GM18507 (cell line): ENCODE measurements around the gene C1QTNF6.
A peak's percentile ranks its signal among the peaks of the same experiment; 100 is the strongest.
"Not testable (repeated sequence)": the region's sequence is repeated elsewhere in the genome, so short reads cannot be mapped to it uniquely, and the experiment has no call there.

Experiments used
- DNase-seq: peaks from one replicate; pipeline ENCODE4 v3.0.0; 2011; ENCODE audit warnings: low read depth; ENCODE audit not compliant: insufficient read length; ENCODE audit errors: extremely low spot score
- FAIRE-seq: peaks from 2 replicates; lab custom pipeline; 2011; peaks lifted over from hg19 to GRCh38; lab: Jason Lieb, UNC

C1QTNF6 gene

DNA sequence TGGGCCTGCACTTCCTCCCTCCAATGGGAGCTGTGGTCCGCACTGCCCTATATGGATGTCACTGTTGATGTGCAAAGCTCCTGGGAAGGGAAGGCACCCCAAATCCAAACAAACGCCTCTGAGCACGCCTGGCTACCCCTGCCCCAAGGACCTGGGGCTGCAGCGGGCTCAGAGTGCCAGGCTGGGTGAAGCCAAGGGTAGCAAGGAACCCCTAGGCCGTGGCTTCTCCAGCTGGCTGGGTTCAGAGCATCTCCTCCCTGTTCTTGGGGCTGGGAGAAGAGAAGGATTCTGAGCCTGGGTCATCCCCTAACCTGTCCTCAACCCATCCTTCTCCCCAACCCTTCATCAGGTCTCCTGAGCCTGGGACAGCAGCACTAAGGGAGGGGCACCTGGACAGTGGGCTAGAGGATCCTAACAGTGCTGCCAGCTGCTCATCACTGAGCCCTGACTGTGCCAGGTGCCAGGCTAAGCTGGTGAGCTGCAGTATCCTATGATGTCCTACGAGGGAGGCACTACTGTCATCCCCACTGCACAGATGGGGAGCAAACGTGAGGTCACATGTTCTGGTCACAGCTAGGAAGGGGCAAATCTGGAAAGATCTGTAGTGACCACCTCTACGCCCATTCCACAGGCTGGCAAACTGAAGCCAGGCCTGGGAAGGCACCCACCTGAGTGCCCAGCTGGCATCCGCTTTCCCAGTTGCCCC, 21.2 kb upstream of the C1QTNF6 start:
- DNase-seq (no peak), FAIRE-seq (no peak)

DNA sequence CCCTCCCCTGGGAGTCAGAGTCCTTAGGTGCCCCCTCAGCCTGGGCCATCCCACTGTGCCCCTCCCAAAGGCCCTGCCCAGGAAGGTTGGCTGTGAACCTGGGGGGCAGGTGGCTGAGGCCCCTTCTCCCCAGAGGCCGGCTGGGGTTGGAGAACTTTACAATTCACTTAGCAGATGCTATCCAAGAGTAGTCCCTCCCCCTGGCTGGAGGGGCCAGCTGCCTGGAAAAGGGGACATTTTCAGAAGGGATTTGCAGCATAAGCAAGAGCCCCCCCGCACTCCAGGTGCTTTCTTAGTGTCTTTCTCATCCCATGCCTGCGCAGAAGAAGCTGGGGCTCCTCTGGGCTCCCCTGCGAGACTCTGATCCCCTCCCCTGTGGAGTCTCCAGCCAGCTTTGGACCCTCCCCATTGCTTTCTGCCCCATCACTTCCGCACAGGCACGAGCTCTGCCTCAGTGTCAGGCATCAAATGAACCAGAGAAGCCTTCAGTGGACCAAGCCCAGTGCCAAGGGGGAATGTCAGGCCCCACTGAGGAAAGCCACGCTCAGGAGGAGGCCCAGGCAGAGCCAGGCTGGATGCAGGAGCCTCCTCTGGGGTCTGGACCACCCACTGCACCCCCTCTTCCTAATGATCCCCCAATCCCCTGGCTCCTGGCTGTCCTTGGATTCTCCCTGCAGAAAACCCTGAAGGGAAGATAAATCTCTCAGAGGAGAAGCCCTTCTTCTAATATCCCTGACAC, 20.5 kb upstream of the C1QTNF6 start:
- FAIRE-seq (no peak), DNase-seq (no peak)

DNA sequence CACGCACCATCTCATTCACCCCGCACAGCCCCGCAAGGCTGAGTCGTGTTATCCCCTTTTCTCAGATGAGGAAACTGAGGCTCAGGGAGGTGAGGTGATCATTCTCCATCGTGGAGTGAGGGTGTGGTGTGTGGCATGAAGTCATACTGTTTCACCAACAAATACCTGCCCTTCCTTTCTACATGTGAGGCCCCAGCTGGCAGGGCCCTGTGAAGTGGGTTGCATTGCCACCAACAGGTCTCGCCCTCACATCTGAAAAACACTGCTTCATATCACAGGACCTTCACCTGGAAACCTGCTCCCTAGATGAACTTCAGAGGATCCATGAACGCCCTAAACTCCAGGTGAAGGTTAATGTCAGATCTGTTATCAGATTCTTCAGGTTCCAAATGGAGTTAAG, 19.9 kb upstream of the C1QTNF6 start:
- DNase-seq = no peak
- FAIRE-seq = no peak

DNA sequence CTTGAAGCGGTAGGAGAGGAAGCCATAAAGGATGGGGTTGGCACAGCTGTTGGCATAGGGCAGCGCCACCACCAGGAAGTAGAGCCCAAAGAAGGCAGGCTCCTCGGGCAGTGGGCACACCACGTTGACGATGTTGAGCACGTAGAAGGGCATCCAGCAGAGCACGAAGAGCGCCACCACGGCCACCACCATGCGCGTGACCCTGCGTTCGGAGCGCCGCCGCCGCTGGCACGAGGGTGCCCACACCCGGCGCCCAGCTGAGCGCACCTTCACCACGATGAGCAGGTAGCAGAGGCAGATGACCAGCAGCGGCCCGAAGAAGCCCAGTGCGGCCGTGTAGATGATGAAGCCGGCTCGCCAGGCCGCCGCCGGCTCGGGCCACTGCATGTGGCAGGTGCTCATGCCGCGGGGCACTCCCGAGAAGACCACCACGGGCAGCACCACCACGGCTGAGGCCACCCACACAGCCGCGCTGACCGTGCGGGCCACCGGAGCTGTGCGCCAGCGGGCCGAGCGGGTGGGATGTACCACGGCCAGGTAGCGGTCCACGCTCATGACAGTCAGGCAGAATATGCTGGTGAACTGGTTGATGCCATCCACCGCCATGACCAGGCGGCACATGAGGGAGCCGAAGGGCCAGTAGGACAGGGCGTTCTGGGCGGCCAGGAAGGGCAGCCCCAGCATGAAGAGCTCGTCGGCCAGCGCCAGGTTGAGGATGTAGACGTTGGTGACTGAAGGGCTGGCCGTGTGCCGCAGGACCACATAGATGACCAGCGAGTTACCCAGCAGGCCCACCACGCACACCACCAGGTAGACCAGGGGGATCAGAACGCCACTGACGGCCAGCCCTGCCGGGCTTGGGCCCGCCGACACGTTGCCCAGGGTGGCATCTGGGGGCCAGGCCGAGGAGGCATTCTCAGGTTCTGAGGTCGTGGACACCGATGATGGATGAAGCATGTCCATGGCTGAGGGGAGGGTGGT, 19.1 kb upstream of the C1QTNF6 start:
- FAIRE-seq = no peak

DNA sequence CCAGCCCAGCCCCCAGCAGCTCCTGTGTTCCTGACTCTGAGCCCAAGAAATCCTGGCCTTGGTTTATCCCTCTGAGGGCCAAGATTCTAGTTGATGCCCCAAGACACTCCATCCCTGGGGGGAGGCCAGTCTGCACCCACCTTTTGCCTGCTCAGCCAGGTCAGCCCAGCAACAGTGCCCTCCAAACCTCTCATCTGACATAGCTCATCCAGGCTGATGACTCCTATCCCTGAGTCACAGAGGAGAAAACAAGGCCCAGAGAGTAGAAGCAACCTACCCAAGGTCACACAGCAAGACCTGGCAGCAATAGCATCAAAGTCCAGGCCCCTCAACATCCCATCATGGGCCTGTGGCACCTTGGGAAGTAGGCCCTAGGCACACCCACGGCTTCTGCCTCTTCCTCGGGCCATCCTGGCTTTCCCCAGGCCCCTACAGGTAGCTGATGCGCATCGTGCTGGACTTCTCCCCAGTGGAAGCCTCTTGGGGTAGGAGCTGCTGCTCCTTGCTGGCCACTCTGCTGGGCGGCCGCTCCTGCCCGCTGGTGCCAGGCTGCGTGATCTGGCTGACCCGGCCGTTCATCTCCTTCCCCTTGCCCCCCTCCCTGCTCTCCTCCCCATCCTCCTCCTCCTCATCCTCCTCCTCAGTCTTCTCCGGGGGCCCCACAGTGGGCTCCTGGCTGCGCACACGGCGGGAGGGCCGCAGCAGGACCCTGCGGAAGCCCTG, 18.2 kb upstream of the C1QTNF6 start:
- no peak for FAIRE-seq
- no peak for DNase-seq

More for the DNA sequence above, 19.1 kb upstream of the C1QTNF6 start:
- no peak for DNase-seq

DNA sequence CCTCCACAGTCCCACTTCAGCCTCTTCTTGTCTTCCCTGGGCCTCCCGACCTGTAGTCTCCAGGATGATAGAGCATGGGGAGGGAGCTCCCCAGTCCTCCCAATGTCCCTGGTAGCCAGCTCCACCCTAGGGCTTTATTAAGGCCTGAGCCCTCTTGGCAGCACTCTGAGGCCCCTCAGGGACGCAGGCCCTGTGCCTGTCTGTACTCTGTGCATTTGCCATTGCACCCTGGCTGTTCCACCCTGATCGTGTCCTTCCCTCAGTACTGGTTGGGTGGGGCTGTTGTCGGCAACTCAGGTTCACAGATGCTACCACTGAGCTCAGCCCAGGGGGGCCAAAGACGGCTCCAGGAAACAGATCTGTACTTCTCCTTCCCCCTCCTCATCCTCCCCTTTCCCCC, 17.0 kb upstream of the C1QTNF6 start:
- FAIRE-seq = no peak
- no peak for DNase-seq

DNA sequence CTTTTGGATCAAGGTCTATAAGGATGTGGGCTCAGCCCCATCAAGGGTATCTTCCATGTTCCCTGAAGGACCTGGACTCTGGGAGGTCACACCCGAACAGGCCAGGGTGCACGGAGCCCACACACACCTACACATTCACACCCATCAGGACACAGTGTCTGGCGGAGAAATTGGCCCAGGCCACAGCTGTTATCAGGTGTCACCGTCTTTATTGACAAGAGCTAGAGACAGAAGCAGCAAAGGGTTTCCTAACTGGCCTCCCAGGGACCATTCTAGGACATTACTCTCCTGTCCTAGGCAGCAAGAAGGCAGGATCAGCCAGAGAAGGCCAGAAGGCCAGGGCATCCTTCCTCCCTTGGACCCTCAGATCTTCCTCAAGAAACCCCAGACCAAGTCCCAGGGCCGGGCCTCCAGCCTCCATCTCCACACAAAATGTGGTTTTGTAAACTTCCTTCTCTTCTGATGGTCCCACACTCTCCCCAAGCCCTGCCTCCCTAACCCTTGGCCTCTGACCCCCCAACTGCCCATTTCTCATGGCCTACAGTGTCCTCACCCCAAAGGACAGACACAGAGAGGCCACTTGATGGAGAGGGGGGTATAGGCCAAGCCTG, 16.1 kb upstream of the C1QTNF6 start:
- no peak for FAIRE-seq
- DNase-seq = no peak

DNA sequence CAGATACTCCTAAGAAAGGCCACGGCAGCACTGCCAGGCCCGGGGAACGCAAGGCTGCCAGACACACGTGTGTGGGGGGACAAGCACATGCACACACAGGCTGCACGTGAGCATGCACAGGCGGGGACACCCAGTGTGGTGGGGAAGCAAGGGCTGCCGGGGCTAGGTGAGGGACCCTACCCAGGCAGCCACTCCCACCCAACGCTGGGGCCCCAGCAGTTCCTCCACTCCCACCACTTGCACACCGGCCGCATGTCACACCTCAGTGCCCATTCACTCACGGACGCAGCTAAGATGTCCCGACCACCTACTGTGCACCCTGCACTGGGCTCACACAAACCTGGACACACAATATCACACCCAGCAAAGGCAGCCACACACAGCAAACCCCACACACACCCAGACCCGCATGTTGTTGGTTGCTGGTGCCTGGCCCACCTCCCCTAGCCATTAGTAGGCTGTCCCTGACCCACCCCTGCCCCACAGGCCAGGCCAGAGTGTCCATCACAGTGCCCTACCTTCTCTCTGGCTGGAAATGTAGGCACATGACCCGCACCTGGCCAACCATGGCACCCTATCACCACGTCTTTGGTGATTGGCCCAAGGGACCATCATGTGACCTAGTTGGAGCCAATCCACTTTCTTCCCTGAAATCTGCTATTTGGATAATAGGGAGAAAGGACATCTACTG, 15.5 kb upstream of the C1QTNF6 start:
- DNase-seq (no peak), FAIRE-seq (no peak)

DNA sequence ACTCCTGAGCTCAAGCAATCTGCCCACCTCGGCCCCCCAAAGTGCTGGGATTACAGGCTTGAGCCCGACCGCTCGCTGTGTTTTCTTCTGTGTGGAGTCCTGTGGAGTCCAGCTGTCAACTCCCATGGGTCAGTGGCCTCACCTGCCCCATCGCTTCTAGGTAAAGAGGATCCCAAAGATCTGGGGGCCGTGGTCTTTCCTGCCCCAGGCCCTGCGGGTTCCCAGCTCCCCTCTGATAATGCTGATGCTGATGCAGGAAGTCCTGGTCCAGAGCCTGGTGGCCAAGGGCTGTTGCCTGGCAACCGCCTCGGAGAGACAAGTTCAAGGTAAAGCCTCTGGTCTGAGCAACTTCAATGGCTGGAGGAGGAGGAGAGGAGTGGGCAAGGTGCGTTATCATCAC, 14.7 kb upstream of the C1QTNF6 start:
- DNase-seq (no peak), FAIRE-seq (no peak)

DNA sequence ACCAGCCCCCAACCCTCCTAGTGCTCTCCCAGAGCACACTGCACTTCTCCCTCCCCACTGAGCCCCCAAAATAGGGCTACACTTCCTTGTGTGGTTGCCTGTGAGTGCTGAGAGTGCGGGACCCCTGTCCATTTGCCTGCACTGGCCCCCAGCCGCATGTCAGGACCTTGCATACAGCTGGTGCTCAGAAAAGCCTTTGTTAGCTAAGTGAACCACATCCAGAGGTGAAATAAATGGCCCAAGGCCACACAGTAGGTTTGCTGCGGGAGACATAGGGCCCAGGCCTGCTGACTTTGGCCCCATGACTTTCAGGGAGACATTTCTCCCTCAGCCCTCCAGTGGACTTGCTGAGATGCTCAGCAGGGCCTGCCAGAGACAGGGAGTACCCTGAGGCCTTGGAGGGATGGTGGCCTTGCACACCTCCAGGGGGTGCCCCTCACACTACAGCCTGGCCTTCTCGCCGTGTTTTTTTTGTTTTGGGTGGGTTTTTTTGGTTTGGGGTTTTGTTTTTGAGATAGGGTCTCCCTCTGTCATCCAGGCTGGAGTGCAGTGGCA, 14.0 kb upstream of the C1QTNF6 start:
- no peak for DNase-seq
- FAIRE-seq = no peak

DNA sequence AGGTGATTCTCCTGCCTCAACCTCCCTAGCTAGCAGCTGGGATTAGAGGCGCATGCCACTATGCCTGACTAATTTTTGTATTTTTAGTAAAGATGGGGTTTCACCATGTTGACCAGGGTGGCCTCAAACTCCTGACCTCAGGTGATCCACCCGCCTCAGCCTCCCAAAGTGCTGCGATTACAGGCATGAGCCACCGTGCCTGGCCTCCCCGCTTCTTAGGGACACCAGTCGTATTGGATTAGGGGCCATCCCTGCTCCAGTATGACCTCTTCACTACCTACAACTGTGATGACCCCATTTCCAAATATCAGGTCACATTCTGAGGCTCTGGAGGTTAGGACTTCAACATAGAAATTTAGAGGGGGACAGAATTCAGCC, 13.4 kb upstream of the C1QTNF6 start:
- not testable (repeated sequence) for DNase-seq, FAIRE-seq

DNA sequence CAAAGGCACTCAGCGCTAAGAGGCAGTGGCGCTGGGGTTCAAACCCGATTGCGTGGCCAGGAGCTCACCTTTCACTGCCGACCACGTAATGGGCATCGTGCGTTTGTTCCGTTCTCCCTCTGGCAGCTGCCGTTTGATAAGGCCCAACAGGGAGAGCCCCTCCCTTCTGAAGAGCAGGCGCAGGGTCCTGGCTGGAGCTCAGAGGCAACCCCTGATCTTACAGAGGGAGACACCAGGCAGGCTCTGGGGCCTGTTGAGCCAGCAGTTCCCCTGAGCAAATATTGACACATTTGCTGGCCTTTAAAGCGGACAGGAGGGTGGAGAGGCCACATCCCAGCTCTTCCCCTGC, 11.7 kb upstream of the C1QTNF6 start:
- no peak for DNase-seq
- FAIRE-seq = no peak

DNA sequence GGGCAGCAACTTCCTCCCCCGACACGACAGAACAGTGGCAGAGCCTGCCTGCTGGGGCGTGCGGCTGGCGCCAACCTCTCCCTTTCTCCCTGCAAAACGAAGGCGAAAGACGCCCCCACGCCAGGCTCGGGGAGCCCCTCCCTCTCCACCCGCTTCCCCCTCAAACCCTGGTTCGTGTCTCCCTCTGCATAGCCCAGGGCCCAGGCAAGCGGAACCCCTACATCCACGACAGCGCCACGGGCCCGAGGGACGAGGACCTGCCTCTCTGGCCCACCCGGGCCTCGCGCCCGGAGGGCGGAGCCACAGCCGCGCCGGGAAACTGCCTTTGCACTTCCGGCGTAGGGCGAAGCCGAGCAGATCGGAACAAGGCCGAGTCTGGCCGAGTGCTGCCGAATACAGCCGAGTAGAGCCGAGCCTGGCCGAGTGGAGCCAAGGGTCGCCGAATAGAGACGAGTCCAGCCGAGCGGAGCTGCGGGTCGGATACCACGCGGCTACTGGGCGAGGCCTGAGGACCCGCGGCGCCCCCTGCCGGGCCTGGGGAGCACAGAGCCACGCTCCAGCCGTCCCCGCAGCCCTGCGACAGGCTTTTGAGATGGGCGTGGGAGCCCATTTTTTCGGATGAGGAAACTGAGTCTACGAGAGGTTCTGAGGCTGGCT, 11.2 kb upstream of the C1QTNF6 start:
- DNase-seq = peak; percentile 97
- FAIRE-seq = peak; percentile 100

DNA sequence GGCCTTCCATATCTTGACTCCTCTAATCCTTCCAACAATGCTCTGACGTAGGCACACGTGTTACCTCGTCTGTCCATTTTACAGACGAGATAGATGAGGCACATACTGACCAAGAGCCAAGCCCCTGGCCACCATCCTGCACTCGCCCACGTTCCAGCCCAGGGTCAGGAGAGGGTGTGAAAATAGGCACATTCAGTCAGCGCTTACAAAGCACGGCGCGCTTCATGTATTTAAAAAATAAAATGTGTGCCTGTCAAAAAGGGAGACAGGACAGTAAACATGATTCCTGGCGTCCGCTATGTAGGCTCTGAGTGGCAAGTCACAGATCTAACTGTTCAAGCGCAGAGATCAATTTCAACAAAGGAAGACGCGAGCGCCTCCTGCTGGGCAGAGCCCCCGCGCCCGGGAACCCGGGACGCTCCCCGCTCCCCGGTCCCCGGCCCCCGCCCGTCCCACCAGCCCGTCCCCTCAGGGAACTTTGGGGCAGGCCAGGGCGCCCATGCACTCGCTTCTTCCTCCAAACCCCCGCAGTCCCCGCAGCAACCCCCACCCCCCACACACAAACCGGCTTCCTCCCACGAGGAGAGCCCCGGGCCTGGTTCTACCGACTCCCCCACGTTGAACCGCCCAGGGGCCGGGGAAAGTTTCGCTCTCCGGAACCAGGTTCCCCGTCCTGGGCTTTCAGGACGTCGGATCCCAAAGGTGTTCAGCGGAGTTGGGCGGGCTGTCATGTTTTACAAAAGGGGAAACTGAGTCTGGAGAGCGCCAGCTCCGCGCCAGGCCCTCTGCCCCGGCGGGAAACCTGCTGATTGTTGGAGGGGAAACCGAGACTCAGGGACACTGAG, 10.4 kb upstream of the C1QTNF6 start:
- FAIRE-seq (peak; percentile 92), DNase-seq (peak; percentile 67)

DNA sequence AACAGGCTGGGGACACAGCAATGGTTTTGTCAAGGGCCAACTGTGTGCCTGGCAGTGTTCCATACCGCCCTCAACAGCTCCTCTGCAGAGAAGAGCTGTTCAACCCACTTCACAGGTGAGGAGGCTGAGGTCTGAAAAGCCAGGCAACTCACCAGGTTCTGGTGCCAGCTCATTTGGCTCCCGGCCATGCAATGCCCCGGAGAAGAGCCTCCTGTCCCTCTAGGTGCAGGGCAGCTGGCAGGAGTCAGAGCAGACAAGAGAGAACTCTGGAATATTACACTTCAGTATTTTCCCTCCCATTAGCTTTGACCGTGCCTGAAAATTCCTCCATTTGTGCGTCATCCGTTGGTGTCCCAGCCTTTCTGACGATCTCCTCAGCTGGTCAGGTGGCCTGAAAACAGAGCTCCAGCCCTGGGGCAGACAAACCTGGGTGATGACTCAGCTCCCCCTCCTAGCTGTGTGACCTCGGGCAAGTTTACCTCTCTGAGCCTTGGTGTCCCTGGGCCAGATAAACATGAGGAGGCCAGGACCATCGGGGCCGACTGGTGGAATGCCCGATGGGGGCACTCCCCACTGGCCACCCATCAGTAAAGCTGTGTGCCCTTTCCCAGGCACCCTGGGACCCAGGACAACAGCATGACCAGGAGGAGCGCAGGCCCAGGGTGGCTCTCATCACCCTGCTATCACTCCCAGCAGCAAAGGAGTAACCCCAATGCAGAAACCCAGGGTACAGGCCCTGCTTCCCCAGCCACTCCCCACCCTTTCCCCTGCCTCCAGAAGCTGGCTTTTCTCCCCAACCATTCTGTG, 9.6 kb upstream of the C1QTNF6 start:
- FAIRE-seq (no peak), DNase-seq (no peak)
